ENCODE measurements around the gene ARFIP2. TPM values are rescaled to one million over a fixed set of nuclear protein-coding genes. Genes with fewer than 3 reads are reported as not detected.

Gene ARFIP2
- total RNA-seq (10 to 100 TPM in 3 of 4 donors, 1 to 10 TPM in 1; 8.4 to 25.5 (median 15.5) TPM), polyA plus RNA-seq (10 to 100 TPM; 19.4 to 31.3 (median 21.0) TPM)
- long read RNA-seq, donor 1, transcript ARFIP2-201 (8 exons, 2,543 nt): major isoform, 11 of 24 reads
- long read RNA-seq, donor 1, partial matches to known transcripts: 4 of 24 reads
- long read RNA-seq, donor 1, other reads (novel, unspliced or antisense): 5 of 24 reads
- long read RNA-seq, donor 2, transcript ARFIP2-202 (8 exons, 1,868 nt): minor isoform, 8 of 45 reads
- long read RNA-seq, donor 2, transcript ARFIP2-203 (7 exons, 1,430 nt): minor isoform, 6 of 45 reads
- long read RNA-seq, donor 2, transcript ARFIP2-201 (8 exons, 2,543 nt): major isoform, 21 of 45 reads
- long read RNA-seq, donor 2, partial matches to known transcripts: 2 of 45 reads
- long read RNA-seq, donor 2, other reads (novel, unspliced or antisense): 8 of 45 reads

GRCh38 chr11:6481012-6481923 is at the start of gene ARFIP2, which contains the start of gene TIMM10B:
TSS of gene ARFIP2 (minus strand) at chr11:6481331. CDS start at chr11:6480421, 910 bp downstream.
TSS of gene TIMM10B (plus strand) at chr11:6481501. CDS start at chr11:6481517, 16 bp downstream.
- Histone ChIP-seq H3K27me3 (ENCODE audit: insufficient read depth in 3 of 3, low read length in 2 of 3) (no peaks in the 10 kb centered on the region), H3K36me3 (ENCODE audit: insufficient read depth in 1 of 2, low read depth in 1 of 2) (peaks cover 9 to 75% of the 10 kb centered on the region in 2 donors), H3K4me3 (peak within 1 kb of the TSS; percentile 93), H3K9me3 (no peaks in the 10 kb centered on the region), H3K27ac (peak within 1 kb of the TSS; percentile 95), H3K4me1 (peaks cover 21% of the 10 kb centered on the region)
- WGBS, 3 donors: 0 to 1% (median 0%) methylated on average over 65 to 66 of the region's 66 CpGs
- DNase-seq: peak; percentile 98 to 99
- TF ChIP-seq CTCF (IDR thresholded peaks at IDR 0.05): no peak
- intact Hi-C loops (cut with DNase I): loop anchor here (5.0 kb wide), 2 partner anchors 89 to 131 kb away; partner anchors contain the start of genes SMPD1 (in 1 of the 2) and TAF10 (in 1 of the 2)
- ATAC-seq: peak; percentile 98 to 99 (median 99)

- WGBS, 3 donors: 88 to 95% (median 92%) methylated on average over 2 of the region's 2 CpGs
- Histone ChIP-seq H3K9me3 (no peaks in the 10 kb centered on the region), H3K36me3 (ENCODE audit: insufficient read depth in 1 of 2, low read depth in 1 of 2) (peaks cover 6 to 38% of the 10 kb centered on the region in 2 donors), H3K27ac (no peak overlapping the region), H3K4me1 (no peaks in the 10 kb centered on the region), H3K27me3 (ENCODE audit: insufficient read depth in 3 of 3, low read length in 2 of 3) (no peaks in the 10 kb centered on the region), H3K4me3 (no peak overlapping the region)
- ATAC-seq (peak in 1 of 4 donors; percentile 22), DNase-seq (no peak)
- no peak for TF ChIP-seq CTCF (IDR thresholded peaks at IDR 0.05)
- intact Hi-C loops (cut with DNase I): loop anchor here (1.0 to 5.0 kb wide), 5 partner anchors 71 to 176 kb away; partner anchors contain the start of genes MRPL17 (in 2 of the 2), ILK (in 1 of the 2) and RRP8 (in 1 of the 2)
Observed at GRCh38 chr11:6530848-6531247, 49.7 kb upstream of the ARFIP2 start.

- H3K36me3 ChIP-seq (ENCODE audit: insufficient read depth in 1 of 2, low read depth in 1 of 2): peaks cover 6 to 35% of the 10 kb centered on the region in 2 donors
- WGBS, 3 donors: 82 to 90% (median 89%) methylated on average over 2 of the region's 2 CpGs
- DNase-seq (no peak), ATAC-seq (no peak)
- H3K9me3 ChIP-seq: no peaks in the 10 kb centered on the region
- H3K27ac ChIP-seq: no peak overlapping the region
- H3K4me1 ChIP-seq: no peaks in the 10 kb centered on the region
- no peak for TF ChIP-seq CTCF (IDR thresholded peaks at IDR 0.05)
- H3K4me3 ChIP-seq: no peak overlapping the region
- intact Hi-C loops (cut with DNase I): no loop called here
- no peaks in the 10 kb centered on the region for H3K27me3 ChIP-seq (ENCODE audit: insufficient read depth in 3 of 3, low read length in 2 of 3)
Observed at GRCh38 chr11:6529266-6529665, 48.1 kb upstream of the ARFIP2 start.

GRCh38 chr11:6526411-6527135 is 45.4 kb upstream of the ARFIP2 start:
- H3K4me1 ChIP-seq: no peaks in the 10 kb centered on the region
- no peak overlapping the region for H3K4me3 ChIP-seq
- intact Hi-C loops (cut with DNase I): no loop called here
- ATAC-seq (no peak), DNase-seq (no peak)
- peaks cover 6 to 28% of the 10 kb centered on the region in 2 donors for H3K36me3 ChIP-seq (ENCODE audit: insufficient read depth in 1 of 2, low read depth in 1 of 2)
- H3K9me3 ChIP-seq: no peaks in the 10 kb centered on the region
- WGBS, 3 donors: 88 to 91% (median 90%) methylated on average over 3 of the region's 3 CpGs
- no peak overlapping the region for H3K27ac ChIP-seq
- H3K27me3 ChIP-seq (ENCODE audit: insufficient read depth in 3 of 3, low read length in 2 of 3): no peaks in the 10 kb centered on the region
- no peak for TF ChIP-seq CTCF (IDR thresholded peaks at IDR 0.05)
